IPS-NIHi7 (cell line): ENCODE data around the gene ING4.
"Not testable (repeated sequence)": the region's sequence is repeated elsewhere in the genome, so short reads cannot be mapped to it uniquely, and the experiment has no call there.

Experiments used
- DNase-seq: peaks from one replicate; pipeline ENCODE4 v3.0.0; 2012; ENCODE audit warnings: mixed read lengths; ENCODE audit errors: extremely low spot score

Gene ING4

GRCh38 chr12:6662906-6663742, at the start of gene ING4:
Gene ING4 (minus strand): TSS chr12:6663119. CDS start chr12:6663101, 18 bp downstream.
- peak; percentile 99 for DNase-seq

GRCh38 chr12:6708960-6709394, 46.1 kb upstream of the ING4 start:
- no peak for DNase-seq

- DNase-seq = not testable (repeated sequence)
These were observed 45.4 kb upstream of the ING4 start for GRCh38 chr12:6708351-6708750.

- peak; percentile 57 for DNase-seq
These were observed 40.7 kb upstream of the ING4 start for GRCh38 chr12:6703631-6704030.

GRCh38 chr12:6701078-6701768, 38.3 kb upstream of the ING4 start:
- DNase-seq = no peak

GRCh38 chr12:6700646-6701051, 37.7 kb upstream of the ING4 start, which contains the start of gene PIANP:
Gene PIANP (minus strand): TSS chr12:6700815. CDS start chr12:6698061, 2,754 bp downstream.
- peak; percentile 45 for DNase-seq

GRCh38 chr12:6699989-6700645, 37.2 kb upstream of the ING4 start:
- peak; percentile 65 for DNase-seq

GRCh38 chr12:6699259-6699988, 36.5 kb upstream of the ING4 start:
- DNase-seq = no peak

GRCh38 chr12:6698352-6699046, 35.6 kb upstream of the ING4 start:
- DNase-seq = no peak

GRCh38 chr12:6697584-6698351, 34.8 kb upstream of the ING4 start:
- DNase-seq = peak; percentile 82

GRCh38 chr12:6696690-6697583, 34.0 kb upstream of the ING4 start:
- no peak for DNase-seq

GRCh38 chr12:6695313-6696045, 32.6 kb upstream of the ING4 start:
- DNase-seq = no peak

GRCh38 chr12:6694701-6695100, 31.8 kb upstream of the ING4 start:
- no peak for DNase-seq

- no peak for DNase-seq
These were observed 31.0 kb upstream of the ING4 start for GRCh38 chr12:6693832-6694355.

- DNase-seq = no peak
These were observed 30.0 kb upstream of the ING4 start for GRCh38 chr12:6692888-6693287.

GRCh38 chr12:6691473-6691872, 28.6 kb upstream of the ING4 start:
- no peak for DNase-seq

- DNase-seq = peak; percentile 97
These were observed 26.3 kb upstream of the ING4 start, which contains the start of gene ZNF384 for GRCh38 chr12:6688999-6689882. Gene ZNF384 (minus strand): TSS chr12:6689375. CDS start chr12:6679520, 9,855 bp downstream.
